HAP-1 (cell line): ENCODE measurements around the gene ARTN.

Experiments
- DNase-seq, 2 experiments: peaks; one replicate each; pipeline ENCODE4 v3.0.0-alpha.2; 2016 to 2020; ENCODE audit warnings: low spot score in 2 of 2
- H3K27me3 ChIP-seq: fragments of 250-450 bp; sonication (Bioruptor Pico); 2 replicates; pipeline ENCODE4 v1.5.1; 2020; ENCODE audit warnings: low read depth, mild to moderate bottlenecking, moderate library complexity
- H3K36me3 ChIP-seq: fragments of 250-450 bp; sonication (Bioruptor Pico); replicated peaks from 2 replicates; pipeline ENCODE4 v1.5.1; 2020; ENCODE audit warnings: mild to moderate bottlenecking
- H3K4me1 ChIP-seq: fragments of 250-450 bp; sonication (Bioruptor Pico); 2 replicates; pipeline ENCODE4 v1.5.1; 2020; ENCODE audit warnings: mild to moderate bottlenecking
- H3K4me3 ChIP-seq: fragments of 250-450 bp; sonication (Bioruptor Pico); 2 replicates; pipeline ENCODE4 v1.5.1; 2020; ENCODE audit warnings: mild to moderate bottlenecking, moderate library complexity
- H3K9me3 ChIP-seq: fragments of 250-450 bp; sonication (Bioruptor Pico); 2 replicates; pipeline ENCODE4 v1.5.1; 2020; ENCODE audit warnings: mild to moderate bottlenecking, moderate library complexity
- in situ Hi-C: fragments of 300-500 bp; cut with MboI; formaldehyde crosslinking; loops from 3 replicates; pipeline ENCODE4 v1.14.3; 2020; ENCODE audit warnings: low sequenced_read_pairs, inconsistent platforms, mixed read lengths

The ARTN gene

GRCh38 chr1:43984855-43985254 is 51.3 kb downstream of the ARTN start:
- peaks cover 8% of the 10 kb centered on the region; the same call in 1 of the 2 replicates for H3K4me1 ChIP-seq
- DNase-seq = no peak
- H3K27me3 ChIP-seq = no peaks in the 10 kb centered on the region
- H3K36me3 ChIP-seq = peaks cover 29% of the 10 kb centered on the region
- in situ Hi-C loops = no loop called here
- no peaks in the 10 kb centered on the region for H3K9me3 ChIP-seq
- no peak overlapping the region for H3K4me3 ChIP-seq

DNA sequence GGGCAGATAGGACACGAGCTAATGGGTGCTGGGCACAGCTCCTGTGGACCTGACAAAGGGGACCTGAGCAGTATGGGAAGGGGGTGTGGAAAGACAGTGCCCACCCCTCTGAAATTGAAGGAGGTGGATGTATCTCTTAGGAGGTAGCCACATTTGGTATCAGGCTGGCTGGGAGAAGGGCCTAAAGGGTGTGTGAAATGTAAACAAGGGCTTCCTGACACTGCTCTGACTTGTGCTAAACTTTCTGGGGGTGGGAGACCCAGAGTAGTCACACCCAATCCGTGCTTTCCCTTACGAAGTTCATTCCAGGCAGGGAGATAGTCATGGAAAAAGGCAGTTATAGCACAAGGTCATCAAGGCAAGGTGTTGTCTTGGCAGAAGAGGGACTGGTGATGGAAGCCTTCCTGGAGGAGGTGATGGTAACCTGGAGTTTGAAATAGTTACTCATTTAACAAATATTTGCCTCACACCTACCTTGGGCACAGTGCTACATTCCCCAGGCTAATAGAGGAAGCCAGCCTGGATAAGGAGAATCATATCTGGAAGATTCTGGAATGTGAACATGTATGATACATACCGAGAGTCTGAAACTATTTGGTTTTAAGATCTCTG is 52.5 kb downstream of the ARTN start:
- Histone ChIP-seq H3K4me3 (no peak overlapping the region), H3K27me3 (no peaks in the 10 kb centered on the region), H3K4me1 (peaks cover 5% of the 10 kb centered on the region; the same call in 1 of the 2 replicates), H3K36me3 (peaks cover 29% of the 10 kb centered on the region), H3K9me3 (no peaks in the 10 kb centered on the region)
- DNase-seq = no peak
- in situ Hi-C loops = no loop called here

DNA sequence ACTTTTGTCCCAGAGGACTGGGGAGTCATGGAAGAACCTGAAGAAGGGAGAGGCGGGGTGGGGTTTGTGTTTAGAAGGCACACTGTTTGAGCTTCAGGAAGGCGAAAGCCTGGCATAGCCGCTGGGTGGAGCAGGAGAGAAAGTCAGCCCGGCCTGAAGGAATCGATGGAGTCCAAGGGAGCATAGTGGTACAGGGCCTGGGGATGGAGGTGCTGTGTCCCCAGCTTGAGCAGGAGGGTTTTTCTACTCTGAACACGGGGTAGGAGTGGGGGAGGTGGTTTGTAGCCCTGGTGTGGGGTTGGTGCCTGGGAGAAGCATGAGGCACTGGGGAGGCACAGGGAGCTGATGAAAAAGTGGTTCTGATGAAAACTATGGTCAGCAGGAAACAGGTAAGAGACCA is 53.1 kb downstream of the ARTN start:
- peaks cover 6% of the 10 kb centered on the region; the same call in 1 of the 2 replicates for H3K4me1 ChIP-seq
- peaks cover 27% of the 10 kb centered on the region for H3K36me3 ChIP-seq
- H3K27me3 ChIP-seq = no peaks in the 10 kb centered on the region
- no peak overlapping the region for H3K4me3 ChIP-seq
- in situ Hi-C loops = no loop called here
- DNase-seq = no peak
- H3K9me3 ChIP-seq = no peaks in the 10 kb centered on the region
